ENCODE data around the gene FHIT. TPM values are rescaled to one million over a fixed set of nuclear protein-coding genes. Genes with fewer than 3 reads are reported as not detected.

The FHIT gene
- total and polyA plus RNA-seq, 10 of the 15 experiments (the other 5 are each of a cell fraction or from before 2014, with no cell fraction given), result 4.2 to 14.9 (median 9.4) TPM

- H3K4me2 ChIP-seq (ENCODE audit: control insufficient read depth, insufficient read depth), result no peak overlapping the region
- intact Hi-C loops (cut with micrococcal nuclease; ENCODE audit: unreplicated experiment), result no loop called here
- ChIA-PET RAD21 (ENCODE audit: unreplicated experiment) (no interaction called here), POLR2A (no interaction called here), SMC1A (ENCODE audit: uncharacterized antibody, unreplicated experiment) (no interaction called here), CTCF (no interaction called here)
- no peaks in the 10 kb centered on the region for H3K9me3 ChIP-seq (replicated peaks; ENCODE audit: control insufficient read depth, insufficient read depth, low read length)
- H3K36me3 ChIP-seq (ENCODE audit: control insufficient read depth in 2 of 2, insufficient read depth in 2 of 2, low read length in 1 of 2), result no peaks in the 10 kb centered on the region
- ATAC-seq (no peak), FAIRE-seq (no peak), DNase-seq (ENCODE audit: low read depth, low spot score) (no peak)
- H3K4me3 ChIP-seq, result no peak overlapping the region
- 10% methylated on average over 2 of the region's 2 CpGs for WGBS (ENCODE audit: insufficient coverage, insufficient replicate concordance, low lambda C conversion rate, missing lambda C conversion rate)
- no peaks in the 10 kb centered on the region for H4K20me1 ChIP-seq (ENCODE audit: control insufficient read depth, insufficient read depth)
- H2AFZ ChIP-seq (ENCODE audit: control insufficient read depth, low read depth, low read length), result no peak overlapping the region
- H3K79me2 ChIP-seq (ENCODE audit: control insufficient read depth, insufficient read depth, low read length), result no peaks in the 10 kb centered on the region
- no TSS peak for BruUV-seq (replicated peaks)
- H3K4me1 ChIP-seq (ENCODE audit: control insufficient read depth, insufficient read depth, low read length), result no peaks in the 10 kb centered on the region
- H3K27me3 ChIP-seq (replicated peaks in 1 of 2; ENCODE audit: control insufficient read depth in 2 of 2, insufficient read depth in 2 of 2, low read length in 1 of 2), result no peaks in the 10 kb centered on the region
- in situ Hi-C loops (cut with MboI), result no loop called here
- H3K27ac ChIP-seq (ENCODE audit: control insufficient read depth, insufficient read depth), result no peak overlapping the region
- H3K9ac ChIP-seq (ENCODE audit: control insufficient read depth, insufficient read depth, low read length), result no peak overlapping the region
- no peak for TF ChIP-seq CHD4 (IDR thresholded peaks at IDR 0.05)
- TF ChIP-seq EP300 (IDR thresholded peaks at IDR 0.05; ENCODE audit: borderline replicate concordance in 1 of 2, control insufficient read depth in 1 of 2, low read depth in 2 of 2, low read length in 2 of 2), result no peak
- TF ChIP-seq RCOR1 (conservative IDR thresholded peaks at IDR 0.05; ENCODE audit: low read depth, low read length), result no peak
- TF ChIP-seq SMARCA5 (IDR thresholded peaks at IDR 0.05), result no peak
- no peak for TF ChIP-seq E2F4 (IDR thresholded peaks at IDR 0.05; ENCODE audit: low read depth, low read length)
- TF ChIP-seq STAT1 (conservative IDR thresholded peaks at IDR 0.05), result no peak
- TF ChIP-seq E2F8 (IDR thresholded peaks at IDR 0.05; ENCODE audit: low read depth, partially characterized antibody), result no peak
- no peak for TF ChIP-seq SMAD5 (IDR thresholded peaks at IDR 0.05; ENCODE audit: low read depth)
- TF ChIP-seq PKNOX1 (IDR thresholded peaks at IDR 0.05), result no peak
- TF ChIP-seq BRCA1 (IDR thresholded peaks at IDR 0.05; ENCODE audit: low read depth, low read length), result no peak
- TF ChIP-seq STAT3 (IDR thresholded peaks at IDR 0.05; ENCODE audit: low read depth, low read length), result no peak
- no peak for TF ChIP-seq HDAC6 (IDR thresholded peaks at IDR 0.05; ENCODE audit: unreplicated experiment)
- TF ChIP-seq RFX5 (IDR thresholded peaks at IDR 0.05; ENCODE audit: low read depth, low read length), result no peak
- TF ChIP-seq RBBP5 (conservative IDR thresholded peaks at IDR 0.05), result no peak
- TF ChIP-seq ZBTB11 (CRISPR knock-in tag; IDR thresholded peaks at IDR 0.05), result no peak
- TF ChIP-seq NBN (IDR thresholded peaks at IDR 0.05), result no peak
- no peak for TF ChIP-seq CEBPB (IDR thresholded peaks at IDR 0.05; ENCODE audit: borderline replicate concordance in 1 of 2, low read depth in 2 of 2, low read length in 2 of 2)
These were observed 543.7 kb downstream of the FHIT start for GRCh38 chr3:60707452-60708020.
